GM21825 (cell line): ENCODE measurements around the gene L1CAM.

ENCODE experiments used
- ATAC-seq: cut with Tn5 transposase; IDR thresholded peaks from one replicate; pipeline ENCODE4 v1.9.1; 2021; ENCODE audit warnings: mild to moderate bottlenecking, moderate library complexity; ENCODE audit not compliant: unreplicated experiment

The L1CAM gene

GRCh38 chrX:153924149-153924861, 38.3 kb upstream of the L1CAM start:
- no peak for ATAC-seq

GRCh38 chrX:153922932-153923857, 37.2 kb upstream of the L1CAM start:
- ATAC-seq = no peak

GRCh38 chrX:153921511-153922446, 35.8 kb upstream of the L1CAM start:
- ATAC-seq = no peak

GRCh38 chrX:153921070-153921469, 35.1 kb upstream of the L1CAM start:
- no peak for ATAC-seq

- ATAC-seq = no peak
These were observed 34.6 kb upstream of the L1CAM start for GRCh38 chrX:153920546-153920945.

- no peak for ATAC-seq
These were observed 33.3 kb upstream of the L1CAM start for GRCh38 chrX:153919281-153919680.

GRCh38 chrX:153917869-153918268, 31.9 kb upstream of the L1CAM start:
- no peak for ATAC-seq

- no peak for ATAC-seq
These were observed 27.7 kb upstream of the L1CAM start for GRCh38 chrX:153913701-153914100.

- ATAC-seq = no peak
These were observed 27.2 kb upstream of the L1CAM start for GRCh38 chrX:153913211-153913610.

GRCh38 chrX:153911798-153912197, 25.8 kb upstream of the L1CAM start:
- ATAC-seq = no peak

- ATAC-seq = no peak
These were observed 24.5 kb upstream of the L1CAM start for GRCh38 chrX:153910446-153910845.

GRCh38 chrX:153909980-153910360, 24.0 kb upstream of the L1CAM start:
- ATAC-seq = no peak

GRCh38 chrX:153909024-153909979, 23.3 kb upstream of the L1CAM start:
- no peak for ATAC-seq

GRCh38 chrX:153908219-153908860, 22.4 kb upstream of the L1CAM start:
- no peak for ATAC-seq

GRCh38 chrX:153907456-153907855, 21.5 kb upstream of the L1CAM start:
- ATAC-seq = no peak

GRCh38 chrX:153906126-153906917, 20.3 kb upstream of the L1CAM start:
- no peak for ATAC-seq

GRCh38 chrX:153905481-153906095, 19.6 kb upstream of the L1CAM start:
- no peak for ATAC-seq
